HG03460 (cell line): Measurements from ENCODE around the gene RAC3.

Experiments
- ATAC-seq: cut with Tn5 transposase; IDR thresholded peaks from one replicate; pipeline ENCODE4 v1.9.1; 2021; ENCODE audit not compliant: unreplicated experiment

RAC3 gene

GRCh38 chr17:82065638-82066303, 34.3 kb downstream of the RAC3 start, which contains the start of gene DUS1L:
DUS1L (minus strand) TSS chr17:82065804; CDS start chr17:82065059, 745 bp downstream.
- ATAC-seq, result peak; percentile 52

GRCh38 chr17:82070611-82071010, 39.1 kb downstream of the RAC3 start:
- ATAC-seq, result no peak

DNA sequence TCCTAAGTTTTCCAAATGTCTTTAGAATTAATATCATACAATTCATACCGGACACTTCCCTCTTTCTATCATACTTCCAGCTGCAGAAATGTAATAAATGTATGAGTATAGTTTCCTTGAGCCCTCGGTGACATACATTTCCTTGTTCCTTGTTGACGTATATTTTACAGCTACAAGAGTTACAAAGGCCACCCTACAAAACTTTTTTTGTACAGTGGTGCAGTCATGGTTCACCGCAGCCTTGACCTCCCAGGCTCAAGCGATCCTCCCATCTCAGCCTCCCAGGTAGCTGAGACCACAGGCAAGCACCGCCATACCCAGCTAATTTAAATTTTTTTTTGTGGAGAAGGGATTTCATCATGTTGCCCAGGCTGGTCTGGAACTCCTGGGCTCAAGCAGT, 41.3 kb downstream of the RAC3 start:
- ATAC-seq, result no peak

- no peak for ATAC-seq
Measured at GRCh38 chr17:82073446-82073845, 42.0 kb downstream of the RAC3 start.

- ATAC-seq, result no peak
Measured at GRCh38 chr17:82076018-82076784, 44.7 kb downstream of the RAC3 start.

DNA sequence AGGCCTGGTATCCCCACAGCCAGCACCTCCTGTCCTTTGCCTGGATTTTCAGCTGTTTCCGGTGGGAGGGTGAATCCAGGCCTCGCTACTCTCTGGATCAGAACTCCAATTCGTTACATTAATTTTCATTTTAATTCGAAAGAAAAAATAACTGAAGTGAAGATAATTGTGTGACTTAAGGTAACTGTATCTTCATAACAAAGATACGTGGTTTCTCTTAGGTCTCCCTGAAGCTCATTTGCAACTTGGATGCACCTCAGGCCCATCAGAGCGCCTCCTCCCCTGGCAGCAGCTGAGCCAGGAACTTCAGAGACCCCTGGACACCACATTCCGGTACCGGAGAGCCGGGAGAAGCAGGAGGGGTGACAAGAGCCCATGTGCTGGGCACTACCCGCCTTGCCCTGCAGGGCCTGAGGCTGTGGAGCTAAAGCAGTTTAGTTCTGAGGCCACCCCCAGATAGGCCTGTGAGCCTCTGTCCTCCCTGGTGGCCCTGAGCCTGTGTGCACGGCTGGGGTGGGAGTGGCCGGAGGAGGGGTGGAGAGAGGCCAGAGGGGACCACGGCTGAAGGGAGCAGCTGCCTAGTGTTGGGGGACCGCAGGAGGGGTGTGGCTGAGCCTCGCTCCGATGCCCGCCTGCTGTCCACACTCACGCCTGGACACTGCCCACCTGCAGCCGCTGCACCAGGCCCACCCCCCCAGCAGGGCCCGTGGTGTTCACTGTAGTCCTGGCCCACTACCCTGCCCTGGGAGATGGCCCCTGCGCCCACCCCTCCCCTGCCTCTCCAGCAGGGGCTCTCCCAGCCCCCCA, 45.5 kb downstream of the RAC3 start:
- ATAC-seq, result no peak

DNA sequence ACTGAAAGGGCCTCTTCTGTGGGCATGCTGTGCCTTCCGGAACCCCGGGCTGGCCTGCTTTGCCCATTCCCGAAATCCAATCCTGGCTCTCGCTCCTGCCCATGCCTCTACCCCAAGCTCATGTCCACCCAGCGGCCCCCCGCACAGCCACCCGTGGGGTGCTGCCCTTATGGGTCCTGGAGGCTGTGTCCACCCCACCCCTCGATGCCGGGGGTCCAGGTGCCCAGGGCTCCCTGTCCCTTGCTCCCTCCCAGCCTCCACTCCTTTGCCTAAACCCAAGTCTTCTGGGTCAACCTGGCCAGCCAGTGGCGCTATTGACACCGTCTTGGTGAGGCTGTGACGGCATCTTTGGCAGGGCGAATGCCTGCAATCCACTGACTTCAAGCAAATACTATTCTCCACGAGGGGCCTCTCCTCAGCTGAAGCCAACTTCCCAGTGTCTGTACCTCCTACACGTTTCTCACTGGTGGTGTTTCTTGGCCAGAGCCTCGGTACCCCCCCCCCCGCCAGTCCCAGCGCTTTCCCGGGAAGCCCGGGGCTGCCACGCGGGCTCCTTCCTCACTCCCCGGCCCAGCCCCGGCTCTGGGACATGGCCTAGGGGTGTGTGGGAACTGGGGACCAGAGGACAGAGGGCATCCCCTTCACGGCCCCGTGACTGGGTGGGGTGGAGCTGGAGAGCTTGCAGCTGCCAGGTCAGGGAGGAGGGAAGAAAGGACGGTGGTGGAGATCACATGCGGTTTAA, 46.3 kb downstream of the RAC3 start:
- no peak for ATAC-seq

DNA sequence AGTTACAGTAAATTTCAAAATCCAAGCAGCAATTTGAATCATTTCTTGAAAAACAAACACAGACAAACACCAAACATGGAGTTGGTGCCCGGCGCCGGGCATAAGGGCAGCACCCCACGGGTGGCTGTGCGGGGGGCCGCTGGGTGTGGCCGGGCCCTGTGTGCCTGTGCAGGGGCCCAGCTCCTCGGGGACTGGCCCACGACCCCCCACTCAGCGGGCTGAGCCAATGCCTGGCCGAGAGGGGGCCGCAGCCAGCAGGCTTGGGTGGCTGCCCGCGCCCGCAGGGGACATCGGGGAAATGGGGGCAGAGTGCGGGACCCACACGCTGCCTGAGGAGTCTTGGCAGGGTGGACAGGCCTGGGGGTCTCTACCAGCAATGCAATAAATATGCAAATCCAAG, 47.0 kb downstream of the RAC3 start:
- no peak for ATAC-seq

GRCh38 chr17:82079001-82079677, 47.7 kb downstream of the RAC3 start:
- ATAC-seq, result no peak

DNA sequence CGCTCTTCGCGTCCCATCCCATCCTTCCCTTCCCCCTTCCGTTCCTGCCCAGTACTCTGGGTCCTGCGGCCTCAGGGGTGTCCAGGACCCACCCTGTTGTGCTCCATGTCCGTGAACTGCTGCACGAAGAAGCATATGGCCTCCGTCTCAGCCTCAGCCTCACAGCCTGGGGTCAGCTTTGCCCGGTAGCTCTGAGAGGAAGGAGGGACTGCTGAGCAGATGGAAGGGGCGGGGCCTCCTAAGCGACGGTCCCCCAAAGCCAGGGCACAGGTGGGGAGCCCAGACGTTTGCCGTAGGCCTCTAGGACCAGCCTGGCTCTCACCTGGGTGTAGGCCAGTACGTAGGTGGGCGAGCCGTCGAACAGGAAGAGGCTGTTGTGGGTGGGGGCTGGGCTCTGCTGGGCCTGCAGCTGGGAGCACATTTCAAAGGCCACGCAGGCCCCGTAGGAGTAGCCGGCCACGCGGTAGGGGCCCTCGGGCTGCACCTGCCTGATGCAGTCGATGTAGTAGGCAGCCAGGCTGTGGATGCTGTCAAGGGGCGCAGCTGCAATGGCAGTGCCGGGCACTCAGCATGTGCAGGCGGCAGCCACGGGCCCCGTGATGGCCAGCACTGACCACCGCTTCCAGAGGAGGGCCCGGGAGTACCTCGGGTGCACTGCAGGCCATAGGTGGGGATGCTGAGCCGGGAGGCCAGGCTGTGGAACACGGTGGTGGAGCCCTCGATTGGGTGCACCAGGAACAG, 48.7 kb downstream of the RAC3 start:
- ATAC-seq, result no peak

GRCh38 chr17:82080789-82081464, 49.4 kb downstream of the RAC3 start:
- no peak for ATAC-seq

DNA sequence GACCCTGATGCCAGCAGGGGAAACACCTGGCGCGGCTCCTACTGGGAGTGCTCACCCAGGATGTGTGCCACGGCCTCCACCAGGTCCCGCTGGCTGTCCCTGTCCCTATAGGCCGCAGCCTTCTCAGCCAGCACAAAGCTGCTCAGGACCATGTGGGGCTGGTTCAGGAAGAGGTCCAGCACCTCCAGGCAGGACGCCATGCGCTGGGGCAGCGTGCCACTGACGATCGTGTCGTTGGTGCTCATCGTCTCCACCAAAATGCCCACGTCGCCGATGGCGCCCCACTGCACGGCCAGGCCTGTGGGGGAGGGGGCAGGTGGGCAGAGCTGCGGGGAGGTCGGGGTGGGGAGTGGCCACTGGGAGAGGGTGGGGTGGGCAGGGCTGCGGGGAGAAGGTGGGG, 50.1 kb downstream of the RAC3 start:
- no peak for ATAC-seq

- ATAC-seq, result no peak
Measured at GRCh38 chr17:82081966-82082365, 50.5 kb downstream of the RAC3 start.

GRCh38 chr17:82082456-82082855, 51.0 kb downstream of the RAC3 start:
- ATAC-seq, result no peak

- ATAC-seq, result no peak
Measured at GRCh38 chr17:82083009-82083408, 51.5 kb downstream of the RAC3 start.
